ENCODE data around the gene IRF8. TPM values are rescaled to one million over a fixed set of nuclear protein-coding genes. Genes with fewer than 3 reads are reported as not detected.

Gene IRF8
- total RNA-seq, 1 experiment from 2014 or later: 0.19 TPM

GRCh38 chr16:85917012-85917411 lies 18.1 kb downstream of the IRF8 start:
- intact Hi-C loops (cut with micrococcal nuclease; ENCODE audit: unreplicated experiment): no loop called here
- no peaks in the 10 kb centered on the region for H3K9me3 ChIP-seq (ENCODE audit: low read depth, low read length, poor library complexity, severe bottlenecking)
- no peak overlapping the region for H3K4me3 ChIP-seq (ENCODE audit: low read depth, low read length, poor library complexity, severe bottlenecking)
- no peak for DNase-seq (ENCODE audit: low spot score)
- H3K27ac ChIP-seq (ENCODE audit: low read depth, low read length, poor library complexity, severe bottlenecking): no peak overlapping the region
- H3K27me3 ChIP-seq (replicated peaks; ENCODE audit: insufficient read depth, low read depth, low read length, poor library complexity): no peaks in the 10 kb centered on the region
- TF ChIP-seq CTCF (conservative IDR thresholded peaks at IDR 0.05; ENCODE audit: low read depth, low read length) (peak; percentile 47), EZH2 (IDR thresholded peaks at IDR 0.05; ENCODE audit: borderline replicate concordance, low read depth, low read length, poor library complexity, severe bottlenecking) (no peak)
- no TSS peak for BruUV-seq (replicated peaks)
- ChIA-PET POLR2A (ENCODE audit: low non-redundant PET) (no interaction called here), CTCF (no interaction called here)
- H3K4me1 ChIP-seq (ENCODE audit: insufficient read depth, low read length, poor library complexity, severe bottlenecking): peaks cover 15% of the 10 kb centered on the region
- no peaks in the 10 kb centered on the region for H3K36me3 ChIP-seq (ENCODE audit: insufficient read depth, low read length, poor library complexity, severe bottlenecking)

- Histone ChIP-seq H3K36me3 (ENCODE audit: insufficient read depth, low read length, poor library complexity, severe bottlenecking) (no peaks in the 10 kb centered on the region), H3K27me3 (replicated peaks; ENCODE audit: insufficient read depth, low read depth, low read length, poor library complexity) (no peaks in the 10 kb centered on the region), H3K9me3 (ENCODE audit: low read depth, low read length, poor library complexity, severe bottlenecking) (no peaks in the 10 kb centered on the region), H3K4me3 (ENCODE audit: low read depth, low read length, poor library complexity, severe bottlenecking) (no peak overlapping the region), H3K4me1 (ENCODE audit: insufficient read depth, low read length, poor library complexity, severe bottlenecking) (peaks cover 6% of the 10 kb centered on the region), H3K27ac (ENCODE audit: low read depth, low read length, poor library complexity, severe bottlenecking) (no peak overlapping the region)
- peak; percentile 21 for DNase-seq (ENCODE audit: low spot score)
- no TSS peak for BruUV-seq (replicated peaks)
- ChIA-PET CTCF (no interaction called here), POLR2A (ENCODE audit: low non-redundant PET) (no interaction called here)
- no peak for TF ChIP-seq EZH2 (IDR thresholded peaks at IDR 0.05; ENCODE audit: borderline replicate concordance, low read depth, low read length, poor library complexity, severe bottlenecking)
- TF ChIP-seq CTCF (conservative IDR thresholded peaks at IDR 0.05; ENCODE audit: low read depth, low read length): no peak
- intact Hi-C loops (cut with micrococcal nuclease; ENCODE audit: unreplicated experiment): no loop called here
These were observed 19.0 kb downstream of the IRF8 start for GRCh38 chr16:85917959-85918358.

GRCh38 chr16:85918436-85918835 lies 19.5 kb downstream of the IRF8 start:
- BruUV-seq (replicated peaks): no TSS peak
- no peak for TF ChIP-seq CTCF (conservative IDR thresholded peaks at IDR 0.05; ENCODE audit: low read depth, low read length)
- Histone ChIP-seq H3K36me3 (ENCODE audit: insufficient read depth, low read length, poor library complexity, severe bottlenecking) (no peaks in the 10 kb centered on the region), H3K4me1 (ENCODE audit: insufficient read depth, low read length, poor library complexity, severe bottlenecking) (peaks cover 6% of the 10 kb centered on the region), H3K4me3 (ENCODE audit: low read depth, low read length, poor library complexity, severe bottlenecking) (no peak overlapping the region), H3K27me3 (replicated peaks; ENCODE audit: insufficient read depth, low read depth, low read length, poor library complexity) (no peaks in the 10 kb centered on the region), H3K9me3 (ENCODE audit: low read depth, low read length, poor library complexity, severe bottlenecking) (no peaks in the 10 kb centered on the region), H3K27ac (ENCODE audit: low read depth, low read length, poor library complexity, severe bottlenecking) (no peak overlapping the region)
- ChIA-PET POLR2A (ENCODE audit: low non-redundant PET) (no interaction called here), CTCF (no interaction called here)
- no peak for DNase-seq (ENCODE audit: low spot score)
- intact Hi-C loops (cut with micrococcal nuclease; ENCODE audit: unreplicated experiment): no loop called here

Measured in A673 (cell line).